ENCODE results near the gene NCBP2.

DNA sequence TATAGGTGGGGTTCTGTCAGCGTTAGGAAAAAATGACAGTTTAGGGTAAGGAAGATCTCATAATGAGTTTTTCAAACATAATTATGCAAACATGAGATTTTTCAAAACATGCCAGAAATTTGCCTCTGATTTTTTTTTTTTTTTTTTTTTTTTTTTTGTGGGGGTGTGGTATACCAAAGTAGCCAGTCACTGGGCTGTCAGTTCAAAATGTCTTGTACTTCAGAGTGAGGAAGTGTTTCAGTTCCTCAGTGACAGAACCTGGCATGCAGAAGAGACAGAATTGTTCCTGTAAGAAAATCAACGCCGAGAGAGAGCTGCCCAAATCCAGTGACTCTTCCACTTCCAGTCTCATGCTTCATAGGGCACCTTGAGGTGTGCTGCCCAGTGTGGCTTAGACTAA, 9.7 kb downstream of the NCBP2 start:
- TF ChIP-seq, protein P1, sequence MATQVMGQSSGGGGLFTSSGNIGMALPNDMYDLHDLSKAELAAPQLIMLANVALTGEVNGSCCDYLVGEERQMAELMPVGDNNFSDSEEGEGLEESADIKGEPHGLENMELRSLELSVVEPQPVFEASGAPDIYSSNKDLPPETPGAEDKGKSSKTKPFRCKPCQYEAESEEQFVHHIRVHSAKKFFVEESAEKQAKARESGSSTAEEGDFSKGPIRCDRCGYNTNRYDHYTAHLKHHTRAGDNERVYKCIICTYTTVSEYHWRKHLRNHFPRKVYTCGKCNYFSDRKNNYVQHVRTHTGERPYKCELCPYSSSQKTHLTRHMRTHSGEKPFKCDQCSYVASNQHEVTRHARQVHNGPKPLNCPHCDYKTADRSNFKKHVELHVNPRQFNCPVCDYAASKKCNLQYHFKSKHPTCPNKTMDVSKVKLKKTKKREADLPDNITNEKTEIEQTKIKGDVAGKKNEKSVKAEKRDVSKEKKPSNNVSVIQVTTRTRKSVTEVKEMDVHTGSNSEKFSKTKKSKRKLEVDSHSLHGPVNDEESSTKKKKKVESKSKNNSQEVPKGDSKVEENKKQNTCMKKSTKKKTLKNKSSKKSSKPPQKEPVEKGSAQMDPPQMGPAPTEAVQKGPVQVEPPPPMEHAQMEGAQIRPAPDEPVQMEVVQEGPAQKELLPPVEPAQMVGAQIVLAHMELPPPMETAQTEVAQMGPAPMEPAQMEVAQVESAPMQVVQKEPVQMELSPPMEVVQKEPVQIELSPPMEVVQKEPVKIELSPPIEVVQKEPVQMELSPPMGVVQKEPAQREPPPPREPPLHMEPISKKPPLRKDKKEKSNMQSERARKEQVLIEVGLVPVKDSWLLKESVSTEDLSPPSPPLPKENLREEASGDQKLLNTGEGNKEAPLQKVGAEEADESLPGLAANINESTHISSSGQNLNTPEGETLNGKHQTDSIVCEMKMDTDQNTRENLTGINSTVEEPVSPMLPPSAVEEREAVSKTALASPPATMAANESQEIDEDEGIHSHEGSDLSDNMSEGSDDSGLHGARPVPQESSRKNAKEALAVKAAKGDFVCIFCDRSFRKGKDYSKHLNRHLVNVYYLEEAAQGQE (IDR thresholded peaks at IDR 0.05; ENCODE audit: low read depth): no peak
- no peak for TF ChIP-seq EGR1 (IDR thresholded peaks at IDR 0.05)
- no peak for TF ChIP-seq FOXM1 (IDR thresholded peaks at IDR 0.05; ENCODE audit: borderline replicate concordance, low read depth)
- no peak for TF ChIP-seq EP300 (IDR thresholded peaks at IDR 0.05; ENCODE audit: borderline replicate concordance)
- TF ChIP-seq NFIC (IDR thresholded peaks at IDR 0.05): no peak
